Stomach (tissue), 4 donors: ENCODE measurements around the gene YAF2.

Experiments used
- POLR2A ChIP-seq, 4 donors: fragments of 450-650 bp; IDR thresholded peaks; one replicate each; pipeline ENCODE4 v1.6.1; 2016; ENCODE audit warnings: antibody characterized with exemption in 4 of 4, control low read depth in 2 of 4, mild to moderate bottlenecking in 1 of 4, moderate library complexity in 1 of 4
- POLR2AphosphoS5 ChIP-seq, 3 donors: sonication (generic); formaldehyde crosslinking; IDR thresholded peaks; one replicate each; pipeline ENCODE4 v1.6.1; 2016; ENCODE audit warnings: antibody characterized with exemption in 3 of 3

- TF ChIP-seq POLR2A (IDR thresholded peaks at IDR 0.05): no peak
- no peak for TF ChIP-seq POLR2AphosphoS5 (IDR thresholded peaks at IDR 0.05)
These were observed 112.7 kb downstream of the YAF2 start for GRCh38 chr12:42125388-42125767.
